22Rv1 (cell line): ENCODE data around the gene MKS1.

Source experiments
- H3K27ac ChIP-seq: fragments of 450-650 bp; 2 replicates; pipeline ENCODE4 v1.5.1; 2017
- ZFX ChIP-seq: fragments of 450-650 bp; IDR thresholded peaks from 2 replicates; pipeline ENCODE4 v1.6.1; 2017; ENCODE audit warnings: antibody characterized with exemption, borderline replicate concordance
- TF ChIP-seq, protein P1 (sequence below): fragments of 450-650 bp; IDR thresholded peaks from 2 replicates; pipeline ENCODE4 v1.5.1; 2017; ENCODE audit warnings: mild to moderate bottlenecking

MKS1 gene

DNA sequence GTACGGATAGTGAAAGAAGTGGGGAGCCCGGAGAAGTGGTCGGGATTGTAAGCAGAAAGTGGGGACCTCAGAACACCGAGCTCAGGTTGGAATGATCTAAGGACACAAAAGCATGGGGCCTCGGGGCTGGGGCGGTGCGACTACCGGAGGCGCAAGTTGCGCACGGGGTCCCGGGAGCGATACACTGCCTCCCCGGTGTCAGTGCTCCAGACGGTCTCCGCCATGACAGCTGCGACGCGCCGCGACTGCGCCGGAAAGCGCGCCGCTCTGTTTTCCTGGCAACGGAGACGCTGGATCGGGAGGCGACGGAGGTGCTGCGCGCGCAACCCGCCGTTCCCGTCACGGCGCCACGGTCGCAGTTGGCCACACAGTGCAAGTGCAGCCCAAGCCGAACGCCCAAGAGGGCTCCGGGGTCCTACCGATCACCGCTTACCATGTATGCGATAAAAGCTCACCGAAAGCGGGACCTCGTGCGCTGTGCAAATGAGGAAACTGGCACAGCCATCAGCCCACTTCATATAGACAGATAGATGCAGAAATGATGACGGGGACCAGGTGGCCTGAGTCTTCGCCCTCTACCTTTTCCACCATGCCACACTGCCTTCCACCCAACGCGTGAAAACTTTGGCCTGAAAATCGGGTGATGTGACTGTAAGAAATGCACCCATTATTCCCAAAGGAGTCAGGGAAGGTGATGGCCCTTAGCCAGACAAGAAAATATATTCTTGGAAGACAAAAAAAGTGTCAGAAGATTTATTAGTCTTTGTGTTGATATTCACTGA lies at the start of gene MKS1:
Gene MKS1 (minus strand): TSS at position 249 of the 782 bp plus-strand sequence. CDS start 25 bp downstream, at position 224.
- peak within 1 kb of the TSS; percentile 63 for H3K27ac ChIP-seq
- no peak for TF ChIP-seq ZFX
- TF ChIP-seq, protein P1, sequence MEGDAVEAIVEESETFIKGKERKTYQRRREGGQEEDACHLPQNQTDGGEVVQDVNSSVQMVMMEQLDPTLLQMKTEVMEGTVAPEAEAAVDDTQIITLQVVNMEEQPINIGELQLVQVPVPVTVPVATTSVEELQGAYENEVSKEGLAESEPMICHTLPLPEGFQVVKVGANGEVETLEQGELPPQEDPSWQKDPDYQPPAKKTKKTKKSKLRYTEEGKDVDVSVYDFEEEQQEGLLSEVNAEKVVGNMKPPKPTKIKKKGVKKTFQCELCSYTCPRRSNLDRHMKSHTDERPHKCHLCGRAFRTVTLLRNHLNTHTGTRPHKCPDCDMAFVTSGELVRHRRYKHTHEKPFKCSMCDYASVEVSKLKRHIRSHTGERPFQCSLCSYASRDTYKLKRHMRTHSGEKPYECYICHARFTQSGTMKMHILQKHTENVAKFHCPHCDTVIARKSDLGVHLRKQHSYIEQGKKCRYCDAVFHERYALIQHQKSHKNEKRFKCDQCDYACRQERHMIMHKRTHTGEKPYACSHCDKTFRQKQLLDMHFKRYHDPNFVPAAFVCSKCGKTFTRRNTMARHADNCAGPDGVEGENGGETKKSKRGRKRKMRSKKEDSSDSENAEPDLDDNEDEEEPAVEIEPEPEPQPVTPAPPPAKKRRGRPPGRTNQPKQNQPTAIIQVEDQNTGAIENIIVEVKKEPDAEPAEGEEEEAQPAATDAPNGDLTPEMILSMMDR, result peak; percentile 69

DNA sequence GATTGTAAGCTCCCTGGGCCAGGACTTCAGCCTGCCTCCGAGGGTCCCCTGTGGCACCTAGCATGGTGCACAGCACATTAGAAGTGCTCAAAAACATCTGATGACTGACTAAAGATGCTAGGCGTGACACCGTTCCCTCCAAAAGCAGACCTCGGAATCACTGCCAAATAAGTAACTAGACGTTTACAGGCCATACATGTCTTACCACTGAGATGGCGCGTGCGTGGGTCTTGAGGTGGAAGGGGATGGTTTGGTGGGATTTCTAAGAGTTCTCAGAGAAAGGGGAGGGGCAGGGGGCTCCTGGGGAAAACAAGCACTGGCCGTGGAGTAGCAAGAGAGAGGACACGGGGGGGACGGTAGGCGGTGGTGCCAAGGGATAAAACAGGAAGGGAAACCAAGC lies 49.3 kb upstream of the MKS1 start:
- no peak for TF ChIP-seq ZFX
- TF ChIP-seq, protein P1, result no peak
- H3K27ac ChIP-seq, result no peak overlapping the region

GRCh38 chr17:58267347-58268324 lies 48.6 kb upstream of the MKS1 start:
- H3K27ac ChIP-seq, result no peak overlapping the region
- TF ChIP-seq, protein P1, result no peak
- no peak for TF ChIP-seq ZFX

GRCh38 chr17:58265902-58266875 lies 47.1 kb upstream of the MKS1 start:
- TF ChIP-seq ZFX, result no peak
- TF ChIP-seq, protein P1, result no peak
- no peak overlapping the region for H3K27ac ChIP-seq

DNA sequence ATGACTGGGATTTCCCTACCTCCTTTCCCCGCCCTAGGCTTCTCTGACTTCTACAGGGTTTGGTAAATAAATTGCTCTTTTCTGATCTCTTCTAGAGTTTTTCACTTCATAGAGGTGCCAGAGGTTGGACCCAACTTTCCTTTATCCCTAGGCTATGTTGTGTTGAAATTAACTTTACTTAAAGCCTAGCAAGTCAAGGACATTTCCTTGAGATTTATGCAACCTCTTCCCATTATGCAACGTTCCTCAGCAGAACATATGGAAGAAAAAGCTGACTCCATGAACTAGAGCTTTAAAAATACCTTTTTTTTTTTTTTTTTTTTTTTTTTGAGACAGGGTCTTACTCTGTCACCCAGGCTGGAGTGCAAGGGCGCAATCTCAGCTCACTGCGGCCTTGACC lies 46.2 kb upstream of the MKS1 start:
- TF ChIP-seq, protein P1, result no peak
- TF ChIP-seq ZFX, result no peak
- H3K27ac ChIP-seq, result no peak overlapping the region

DNA sequence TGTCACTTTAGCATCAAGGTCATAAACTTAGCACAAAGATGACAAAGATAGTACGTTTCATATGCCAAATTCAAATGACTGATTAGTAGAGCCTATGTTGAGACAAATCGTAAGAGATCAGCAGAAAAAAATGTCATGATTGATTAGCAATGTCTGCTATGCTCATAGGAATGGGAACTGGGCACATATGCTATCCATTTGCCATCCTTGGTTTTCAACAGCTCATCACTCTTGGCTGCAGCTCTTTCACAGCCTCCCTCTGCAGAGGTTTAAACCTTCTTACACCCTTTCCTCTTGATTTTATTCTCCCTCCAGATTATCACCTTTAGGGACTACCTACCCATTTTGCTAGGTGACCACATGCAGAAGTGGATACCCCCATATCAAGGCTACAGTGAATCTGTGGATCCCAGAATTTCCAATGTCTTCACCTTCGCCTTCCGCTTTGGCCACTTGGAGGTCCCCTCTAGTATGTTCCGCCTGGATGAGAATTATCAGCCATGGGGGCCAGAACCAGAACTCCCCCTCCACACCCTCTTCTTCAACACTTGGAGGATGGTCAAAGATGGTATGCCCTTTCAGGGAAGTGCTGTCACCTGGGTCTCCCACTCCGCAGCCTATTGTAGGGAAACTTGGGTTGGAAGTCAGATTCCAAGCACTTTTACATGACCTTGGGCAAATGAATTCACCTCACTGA lies 45.5 kb upstream of the MKS1 start:
- TF ChIP-seq, protein P1, result no peak
- no peak for TF ChIP-seq ZFX
- H3K27ac ChIP-seq, result no peak overlapping the region
